GM12891 (cell line): ENCODE data around the gene PPIE.

Experiments
- DNase-seq: peaks from one replicate; pipeline ENCODE4 v3.0.0; 2011; ENCODE audit warnings: low spot score; ENCODE audit not compliant: insufficient read length
- FAIRE-seq: peaks from 2 replicates; lab custom pipeline; 2011; peaks lifted over from hg19 to GRCh38; lab: Jason Lieb, UNC
- PAX5 ChIP-seq: IDR thresholded peaks from 2 replicates; pipeline ENCODE4 v1.6.1; 2011; ENCODE audit warnings: low read length, moderate library complexity, mild to moderate bottlenecking; ENCODE audit not compliant: insufficient read depth, severe bottlenecking
- POLR2A ChIP-seq: IDR thresholded peaks from 2 replicates; pipeline ENCODE4 v1.6.1; 2011; ENCODE audit warnings: low read depth, low read length, control low read depth
- POLR2AphosphoS5 ChIP-seq: IDR thresholded peaks from 2 replicates; pipeline ENCODE4 v1.6.1; 2011; ENCODE audit warnings: low read depth, low read length, control low read depth
- POU2F2 ChIP-seq: IDR thresholded peaks from 2 replicates; pipeline ENCODE4 v1.6.1; 2011; ENCODE audit warnings: low read depth, mild to moderate bottlenecking, control low read depth, low read length, moderate library complexity
- SPI1 ChIP-seq: IDR thresholded peaks from 2 replicates; pipeline ENCODE4 v1.6.1; 2011; ENCODE audit warnings: low read depth, low read length, control low read depth
- TAF1 ChIP-seq: IDR thresholded peaks from 2 replicates; pipeline ENCODE4 v1.6.1; 2011; ENCODE audit warnings: low read depth, low read length, control low read depth

PPIE gene

GRCh38 chr1:39729842-39730241 is 8.8 kb upstream of the PPIE start:
- TF ChIP-seq POLR2A (no peak), TAF1 (no peak), SPI1 (no peak), POU2F2 (no peak)
- DNase-seq: no peak
- no peak for FAIRE-seq

GRCh38 chr1:39732730-39733129 is 6.0 kb upstream of the PPIE start:
- FAIRE-seq (no peak), DNase-seq (no peak)
- no peak for TF ChIP-seq POLR2A
- TF ChIP-seq TAF1: no peak
- TF ChIP-seq PAX5: no peak
- TF ChIP-seq POU2F2: no peak
- TF ChIP-seq SPI1: no peak

- no peak for TF ChIP-seq POLR2AphosphoS5
- no peak for TF ChIP-seq SPI1
- no peak for TF ChIP-seq POU2F2
- TF ChIP-seq POLR2A: no peak
- TF ChIP-seq PAX5: no peak
- no peak for TF ChIP-seq TAF1
Observed at GRCh38 chr1:39733161-39733560, 5.5 kb upstream of the PPIE start.

GRCh38 chr1:39735731-39736130 is 3.0 kb upstream of the PPIE start:
- TF ChIP-seq POLR2A (no peak), PAX5 (no peak), POLR2AphosphoS5 (no peak), SPI1 (no peak), TAF1 (no peak), POU2F2 (no peak)
- DNase-seq (no peak), FAIRE-seq (no peak)

More at GRCh38 chr1:39733161-39733560, 5.5 kb upstream of the PPIE start:
- no peak for FAIRE-seq
- DNase-seq: no peak

- FAIRE-seq (peak; percentile 57), DNase-seq (no peak)
- no peak for TF ChIP-seq TAF1
- no peak for TF ChIP-seq POLR2AphosphoS5
- TF ChIP-seq POLR2A: no peak
Observed at GRCh38 chr1:39737546-39738169, 1.0 kb upstream of the PPIE start.

- no peak for TF ChIP-seq POLR2A
- TF ChIP-seq PAX5: no peak
- TF ChIP-seq TAF1: no peak
- no peak for TF ChIP-seq POU2F2
- no peak for TF ChIP-seq POLR2AphosphoS5
- TF ChIP-seq SPI1: no peak
- DNase-seq: no peak
- no peak for FAIRE-seq
Observed at GRCh38 chr1:39745016-39745670, 6.5 kb downstream of the PPIE start.

- DNase-seq (no peak), FAIRE-seq (no peak)
- TF ChIP-seq SPI1 (no peak), POLR2AphosphoS5 (no peak), POLR2A (no peak), TAF1 (no peak), PAX5 (no peak), POU2F2 (no peak)
Observed at GRCh38 chr1:39751595-39751994, 12.9 kb downstream of the PPIE start.

GRCh38 chr1:39752703-39753102 is 14.0 kb downstream of the PPIE start:
- FAIRE-seq (no peak), DNase-seq (no peak)

GRCh38 chr1:39753132-39754025 is 14.7 kb downstream of the PPIE start:
- no peak for FAIRE-seq
- no peak for TF ChIP-seq SPI1
- no peak for TF ChIP-seq POLR2A
- no peak for TF ChIP-seq POLR2AphosphoS5
- no peak for TF ChIP-seq TAF1
- no peak for TF ChIP-seq PAX5
- TF ChIP-seq POU2F2: no peak
- DNase-seq: no peak

More at GRCh38 chr1:39752703-39753102, 14.0 kb downstream of the PPIE start:
- TF ChIP-seq POLR2AphosphoS5: no peak
- TF ChIP-seq PAX5: no peak
- no peak for TF ChIP-seq POU2F2
- TF ChIP-seq TAF1: no peak
- no peak for TF ChIP-seq POLR2A
- TF ChIP-seq SPI1: no peak
